C4-2B (cell line): ENCODE results near the gene PLCB4.

Experiments
- ZFX ChIP-seq: fragments of 450-650 bp; IDR thresholded peaks from 2 replicates; pipeline ENCODE4 v1.6.1; 2017
- TF ChIP-seq, protein P1 (sequence below): fragments of 450-650 bp; conservative IDR thresholded peaks from 2 replicates; pipeline ENCODE4 v1.5.1; 2017; ENCODE audit warnings: mild to moderate bottlenecking

DNA sequence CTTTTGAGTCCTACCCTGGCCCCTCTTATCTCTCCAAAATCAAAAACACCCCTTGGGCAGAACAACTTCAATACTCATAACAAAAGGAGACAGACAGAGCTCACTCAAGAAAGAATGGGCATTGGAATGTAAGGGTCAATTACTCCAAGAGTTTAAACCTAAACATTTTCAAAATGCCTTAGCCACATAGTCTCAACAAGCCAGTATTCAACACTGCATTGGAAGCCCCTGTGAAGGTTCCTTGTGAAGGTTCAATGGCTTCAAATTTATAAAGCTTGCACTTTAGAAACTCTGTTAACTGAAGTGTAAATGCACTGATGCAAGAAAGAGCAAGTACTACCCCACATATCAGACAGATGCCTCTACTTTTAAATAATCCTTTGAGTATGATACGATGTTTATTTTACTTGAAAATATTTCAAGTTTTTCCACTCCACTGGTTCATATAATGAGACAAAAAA is 306.4 kb downstream of the PLCB4 start:
- TF ChIP-seq, protein P1, sequence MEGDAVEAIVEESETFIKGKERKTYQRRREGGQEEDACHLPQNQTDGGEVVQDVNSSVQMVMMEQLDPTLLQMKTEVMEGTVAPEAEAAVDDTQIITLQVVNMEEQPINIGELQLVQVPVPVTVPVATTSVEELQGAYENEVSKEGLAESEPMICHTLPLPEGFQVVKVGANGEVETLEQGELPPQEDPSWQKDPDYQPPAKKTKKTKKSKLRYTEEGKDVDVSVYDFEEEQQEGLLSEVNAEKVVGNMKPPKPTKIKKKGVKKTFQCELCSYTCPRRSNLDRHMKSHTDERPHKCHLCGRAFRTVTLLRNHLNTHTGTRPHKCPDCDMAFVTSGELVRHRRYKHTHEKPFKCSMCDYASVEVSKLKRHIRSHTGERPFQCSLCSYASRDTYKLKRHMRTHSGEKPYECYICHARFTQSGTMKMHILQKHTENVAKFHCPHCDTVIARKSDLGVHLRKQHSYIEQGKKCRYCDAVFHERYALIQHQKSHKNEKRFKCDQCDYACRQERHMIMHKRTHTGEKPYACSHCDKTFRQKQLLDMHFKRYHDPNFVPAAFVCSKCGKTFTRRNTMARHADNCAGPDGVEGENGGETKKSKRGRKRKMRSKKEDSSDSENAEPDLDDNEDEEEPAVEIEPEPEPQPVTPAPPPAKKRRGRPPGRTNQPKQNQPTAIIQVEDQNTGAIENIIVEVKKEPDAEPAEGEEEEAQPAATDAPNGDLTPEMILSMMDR = no peak
- TF ChIP-seq ZFX = no peak
